Measurements from ENCODE around the gene SOAT2.

Gene SOAT2

DNA sequence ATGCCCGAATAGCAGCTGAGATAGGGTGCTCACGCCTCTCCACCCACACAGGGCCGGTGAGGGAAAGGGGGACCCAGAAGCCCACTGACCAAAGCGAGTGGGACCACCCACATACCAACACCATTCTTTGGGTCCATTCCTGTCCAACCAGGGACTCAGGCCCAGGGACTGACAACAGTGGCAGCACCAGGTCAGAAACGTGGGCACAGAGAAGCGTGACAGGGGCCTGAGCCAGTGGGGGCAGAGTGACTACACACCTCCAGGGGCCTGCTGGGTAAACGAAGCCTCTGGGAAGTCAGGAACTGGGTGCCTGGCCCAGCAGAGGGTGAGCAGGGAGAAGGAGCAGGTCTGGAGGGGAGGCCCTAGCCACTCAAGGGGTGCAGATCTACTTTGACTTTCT lies 37.8 kb upstream of the SOAT2 start:
- DNase-seq, result no peak

DNA sequence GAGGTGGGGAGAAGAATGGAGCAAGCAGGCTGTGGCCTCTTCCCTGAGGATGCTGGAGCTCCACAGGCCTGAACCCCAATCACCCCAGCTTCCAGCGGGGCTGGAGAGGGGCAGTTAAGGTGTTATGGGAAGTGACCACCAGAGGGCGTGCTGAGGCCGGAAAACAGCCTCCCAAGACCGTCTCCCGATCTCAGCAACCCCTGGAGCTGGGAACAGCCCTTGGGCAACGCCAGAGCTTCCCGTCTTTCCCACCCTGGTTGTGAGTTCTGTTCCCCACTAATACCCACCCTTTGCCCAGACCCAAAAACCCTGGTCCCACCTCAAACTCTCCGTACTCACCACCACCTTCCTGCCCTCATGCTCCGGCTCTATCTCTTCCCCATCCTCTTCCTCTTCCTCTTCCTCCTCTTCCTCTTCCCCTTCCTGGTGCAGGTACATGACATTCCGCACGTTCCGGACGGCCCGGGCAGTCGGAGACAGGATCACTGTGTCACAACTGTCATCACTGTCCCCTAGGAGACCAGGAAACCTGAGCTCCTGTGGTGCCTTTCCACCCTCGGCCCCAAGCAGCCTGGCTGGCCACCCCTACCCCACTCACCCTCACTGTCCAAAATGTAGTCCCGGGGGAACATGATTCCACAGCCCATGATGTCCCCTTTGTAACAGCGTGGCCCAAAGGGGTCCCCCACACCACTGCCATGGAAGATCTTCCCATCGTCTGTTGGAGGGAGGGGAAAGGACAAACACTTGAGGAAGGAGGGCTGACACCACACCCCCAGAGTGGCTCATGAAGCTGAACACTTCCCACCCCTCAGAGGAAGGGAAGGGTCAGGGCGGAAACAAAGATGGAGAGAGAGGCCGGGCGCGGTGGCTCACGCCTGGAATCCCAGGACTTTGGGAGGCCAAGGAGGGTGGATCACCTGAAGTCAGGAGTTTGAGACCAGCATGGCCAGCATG lies 37.0 kb upstream of the SOAT2 start:
- peak; percentile 71 for DNase-seq

DNA sequence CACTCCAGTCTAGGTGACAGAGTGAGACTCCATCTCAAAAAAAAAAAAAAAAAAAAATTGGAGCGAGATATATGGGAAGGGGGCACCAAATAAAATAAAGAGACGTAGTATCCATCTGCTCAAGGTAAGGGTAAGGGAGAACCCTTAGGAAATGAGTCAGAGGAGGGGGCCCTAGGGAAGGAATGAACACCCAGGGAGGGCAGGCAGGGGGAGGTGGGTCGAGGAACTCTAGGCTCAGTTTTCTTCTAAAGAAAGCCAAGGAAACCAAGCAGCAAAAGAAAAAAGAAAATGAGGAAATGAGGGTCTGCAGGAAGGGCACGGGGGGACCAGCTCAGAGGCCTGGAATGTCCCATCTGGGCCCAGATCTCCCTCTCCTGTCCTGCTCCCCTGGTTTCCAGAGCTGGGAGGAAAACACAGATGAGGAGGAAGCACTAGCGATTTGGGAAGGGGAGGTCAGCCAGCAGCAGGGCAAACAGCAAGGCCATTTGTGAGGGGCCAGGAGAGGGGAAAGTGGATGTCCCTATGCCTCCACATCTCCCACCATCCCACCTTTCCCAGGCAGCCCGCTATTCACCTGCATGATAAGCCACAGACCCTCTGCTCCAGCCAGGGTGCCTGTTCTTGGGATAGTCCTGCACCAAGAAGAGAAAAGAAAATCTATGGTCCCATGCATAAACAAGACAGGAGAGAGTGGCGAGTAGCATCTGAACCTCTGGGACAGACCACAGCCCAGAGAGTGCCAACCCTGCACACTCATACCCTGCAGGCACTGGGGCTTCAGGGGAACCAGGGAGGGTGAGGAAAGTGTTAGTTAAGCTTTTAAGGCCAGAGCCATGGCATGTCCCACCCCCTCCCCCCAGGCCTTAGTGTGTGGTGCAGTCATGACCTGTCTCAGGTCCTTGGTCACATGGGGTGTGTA lies 36.0 kb upstream of the SOAT2 start:
- no peak for DNase-seq

DNA sequence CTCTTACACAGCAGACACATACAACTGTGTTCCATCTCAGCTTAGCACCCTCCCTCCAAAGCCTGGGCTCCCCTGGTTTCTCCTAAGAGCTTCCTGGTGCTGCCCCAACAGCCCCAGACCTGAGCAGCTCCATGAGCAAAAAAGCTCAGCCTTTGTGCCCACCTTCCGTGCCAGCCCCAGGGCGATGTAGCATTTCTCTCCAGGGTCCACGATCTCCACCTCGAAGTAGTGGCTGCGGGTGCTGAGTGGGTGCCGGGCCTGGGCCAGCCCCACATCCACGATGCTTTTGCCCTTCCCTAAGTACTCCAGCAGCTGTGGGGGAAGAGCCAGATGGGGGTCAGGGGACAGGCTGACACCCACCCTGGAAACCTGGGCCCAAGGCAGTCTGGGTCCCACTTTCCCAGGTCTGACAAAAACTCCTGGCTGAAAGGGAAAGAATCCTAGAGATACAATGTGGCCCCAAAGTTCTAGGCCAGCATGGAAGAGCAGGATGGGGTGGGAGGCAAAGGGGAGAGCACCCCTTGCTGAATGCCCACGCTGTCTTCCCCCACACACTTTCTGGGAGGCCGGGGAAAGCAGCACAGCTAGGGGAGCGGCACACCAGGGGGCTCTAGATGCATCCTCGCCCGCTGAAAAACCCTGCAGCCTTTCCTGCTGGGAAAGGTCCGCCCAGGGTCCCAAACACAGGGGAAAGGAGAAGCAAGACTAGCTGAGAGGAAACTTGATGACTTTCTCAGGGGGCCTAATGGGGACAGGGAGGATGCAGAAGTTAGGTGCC lies 35.1 kb upstream of the SOAT2 start:
- no peak for DNase-seq

DNA sequence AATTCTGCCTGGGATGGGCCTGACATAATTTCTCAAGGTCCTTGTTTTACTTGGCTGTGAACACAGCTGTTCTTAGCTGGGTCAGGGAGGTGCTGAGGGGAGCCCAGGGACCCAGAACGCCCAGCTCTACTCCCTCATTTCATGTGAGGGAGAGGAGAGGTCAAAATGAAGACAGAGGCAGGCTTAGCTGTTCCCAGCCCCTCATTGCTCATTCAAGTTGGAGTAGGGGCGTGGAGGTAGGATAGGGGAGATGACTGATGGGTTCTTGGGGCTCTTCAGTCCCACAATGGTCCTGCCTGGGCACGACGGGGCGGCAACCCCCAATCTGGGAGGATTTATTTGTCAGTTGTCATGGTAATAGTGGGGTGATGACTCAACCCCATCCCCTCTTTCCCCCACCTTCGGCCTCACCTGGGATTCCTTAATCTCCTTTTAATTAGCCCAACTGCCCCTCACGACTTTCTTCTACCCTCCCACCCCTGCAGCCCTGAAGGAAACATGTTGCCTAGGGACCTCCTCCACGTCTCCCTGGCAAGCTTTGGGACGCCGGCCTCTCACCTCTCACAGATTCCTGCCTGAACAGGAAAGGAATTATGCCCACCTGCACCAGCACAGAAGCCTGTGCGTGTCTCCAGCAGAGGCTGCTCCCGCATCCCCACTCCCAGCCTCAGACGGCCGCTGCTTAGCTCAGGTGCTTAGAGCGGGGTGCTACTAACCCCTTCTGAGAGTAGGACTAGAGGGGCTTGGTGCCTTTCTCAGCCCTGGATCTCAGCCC lies 34.3 kb upstream of the SOAT2 start:
- no peak for DNase-seq

DNA sequence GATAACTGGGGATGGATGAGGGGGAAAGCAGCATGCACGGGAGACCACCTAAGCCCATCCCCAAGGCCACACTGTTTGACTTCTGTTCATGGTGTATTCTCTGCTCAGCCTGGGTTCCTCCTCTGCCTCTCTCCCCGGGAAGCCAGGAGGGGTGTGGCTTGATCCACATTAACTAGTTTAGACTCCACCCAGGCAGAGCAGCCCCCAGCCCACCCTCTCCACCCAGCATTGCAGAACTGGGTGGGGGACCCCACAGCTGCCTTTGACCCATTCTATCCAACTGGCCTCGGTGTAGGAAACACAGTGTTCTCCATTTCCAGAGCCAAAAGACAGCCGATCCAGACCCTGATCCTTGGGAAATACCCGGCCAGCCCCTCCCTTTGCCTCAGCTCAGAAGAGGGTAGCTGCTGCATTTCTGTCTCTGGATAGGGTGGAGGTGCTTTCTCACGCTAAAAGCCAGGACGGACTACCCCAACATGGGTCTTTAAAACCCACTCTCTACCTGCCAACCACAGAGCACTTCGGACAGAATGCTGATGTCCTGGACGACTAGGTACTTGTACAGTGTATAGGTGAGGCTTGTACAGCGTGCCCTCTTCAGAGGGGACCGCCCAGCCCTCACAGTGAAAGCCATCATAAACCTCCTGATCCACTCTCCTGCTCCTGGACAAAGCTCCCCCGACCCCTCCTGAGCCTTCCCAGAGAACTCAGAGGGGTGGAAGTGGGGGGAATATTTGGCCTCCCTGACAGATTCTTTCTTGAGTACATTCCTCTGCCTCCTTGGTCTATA lies 33.5 kb upstream of the SOAT2 start:
- DNase-seq, result no peak

DNA sequence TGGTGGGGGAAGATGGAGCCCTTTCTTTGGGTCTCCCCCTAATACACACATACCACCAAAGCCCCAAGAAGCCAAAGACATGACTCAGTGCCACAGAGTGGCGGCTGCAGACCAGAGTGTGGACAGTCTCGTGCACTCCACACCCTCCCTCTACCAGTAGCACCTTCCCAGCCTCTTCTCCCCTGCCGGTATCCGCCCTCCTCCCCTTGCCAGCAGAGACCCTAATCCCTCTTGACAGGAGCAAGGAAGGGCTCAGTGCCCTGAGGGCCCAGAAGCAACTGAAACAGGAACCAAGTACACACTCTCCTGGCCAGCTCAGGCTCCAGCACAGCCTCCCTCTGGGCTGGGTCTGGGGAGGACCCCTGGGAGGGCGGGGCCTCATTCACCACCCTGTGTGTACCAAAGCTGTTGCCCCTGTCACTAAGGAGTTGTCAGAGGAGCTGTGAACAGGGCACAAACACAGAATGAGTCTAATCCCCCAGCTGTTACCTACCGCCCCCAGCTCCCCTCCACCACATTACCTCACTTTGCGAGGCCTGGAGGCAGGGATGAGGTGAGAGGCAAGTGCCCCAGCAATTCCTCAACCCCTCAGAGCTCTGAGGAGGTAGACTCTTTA lies 32.3 kb upstream of the SOAT2 start:
- DNase-seq, result no peak

DNA sequence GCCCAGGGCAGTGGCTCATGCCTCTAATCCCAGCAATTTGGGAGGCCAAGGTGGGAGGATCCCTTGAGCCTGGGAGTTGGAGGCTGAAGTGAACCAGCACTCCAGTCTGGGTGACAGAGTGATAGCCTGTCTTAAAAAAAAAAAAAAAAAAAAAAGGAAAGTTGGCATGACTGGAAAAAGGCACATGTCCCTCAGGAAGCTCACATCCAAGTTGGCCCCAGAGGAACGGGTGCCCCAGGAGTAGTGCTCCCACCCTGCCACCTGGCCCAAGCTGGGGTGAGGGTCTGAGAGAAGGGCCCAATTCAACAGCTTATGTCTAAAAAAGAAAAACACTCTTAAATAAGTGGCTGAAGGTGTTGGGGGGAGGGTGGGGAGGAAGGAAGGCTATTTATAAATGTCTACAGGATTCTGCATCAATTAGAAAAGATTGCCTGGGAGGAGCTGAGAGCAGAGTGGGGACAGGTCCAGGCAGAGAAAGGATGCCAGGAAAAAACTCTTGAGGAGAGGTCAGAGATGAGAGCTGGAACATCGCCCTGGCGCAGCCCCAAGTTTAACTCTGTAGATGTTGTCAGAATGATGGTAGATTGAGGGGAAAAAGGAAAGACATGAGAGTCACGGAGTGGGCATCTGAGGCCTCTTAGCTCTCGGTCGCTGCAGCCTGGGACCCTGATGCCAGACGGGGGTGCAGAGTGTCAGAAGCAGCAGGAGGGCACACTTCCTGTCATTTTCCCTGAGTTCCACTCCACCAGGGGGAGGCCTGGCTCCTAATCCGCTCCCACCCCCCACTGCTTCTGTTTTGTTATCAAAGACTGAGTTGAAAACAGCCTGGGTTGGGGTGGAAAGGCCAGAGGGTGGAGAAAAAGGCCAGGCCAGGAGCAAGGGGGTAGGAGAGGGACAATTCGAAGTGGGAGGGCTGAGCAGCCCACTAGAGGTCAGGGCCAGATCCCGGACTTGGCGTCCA lies 31.4 kb upstream of the SOAT2 start:
- DNase-seq, result no peak

DNA sequence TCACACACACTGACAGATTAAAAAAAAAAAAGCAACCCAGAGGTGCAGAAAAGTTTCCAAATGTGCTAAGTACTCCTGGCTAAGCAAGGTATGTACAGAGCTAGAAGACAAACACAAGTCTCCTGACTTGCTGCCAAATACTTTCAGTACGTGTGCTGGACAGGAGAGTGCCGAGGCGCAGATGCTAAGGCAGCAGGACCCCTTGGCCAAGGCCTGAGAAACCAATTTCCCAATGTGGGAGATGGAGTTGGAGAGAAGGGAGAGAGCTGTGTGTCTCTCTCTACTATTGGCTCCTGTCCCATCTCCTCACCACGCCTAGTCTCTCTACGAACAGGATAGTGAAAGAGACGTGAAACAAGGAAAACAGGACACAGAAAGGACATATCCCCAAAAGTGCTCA lies 29.4 kb upstream of the SOAT2 start:
- DNase-seq, result no peak

DNA sequence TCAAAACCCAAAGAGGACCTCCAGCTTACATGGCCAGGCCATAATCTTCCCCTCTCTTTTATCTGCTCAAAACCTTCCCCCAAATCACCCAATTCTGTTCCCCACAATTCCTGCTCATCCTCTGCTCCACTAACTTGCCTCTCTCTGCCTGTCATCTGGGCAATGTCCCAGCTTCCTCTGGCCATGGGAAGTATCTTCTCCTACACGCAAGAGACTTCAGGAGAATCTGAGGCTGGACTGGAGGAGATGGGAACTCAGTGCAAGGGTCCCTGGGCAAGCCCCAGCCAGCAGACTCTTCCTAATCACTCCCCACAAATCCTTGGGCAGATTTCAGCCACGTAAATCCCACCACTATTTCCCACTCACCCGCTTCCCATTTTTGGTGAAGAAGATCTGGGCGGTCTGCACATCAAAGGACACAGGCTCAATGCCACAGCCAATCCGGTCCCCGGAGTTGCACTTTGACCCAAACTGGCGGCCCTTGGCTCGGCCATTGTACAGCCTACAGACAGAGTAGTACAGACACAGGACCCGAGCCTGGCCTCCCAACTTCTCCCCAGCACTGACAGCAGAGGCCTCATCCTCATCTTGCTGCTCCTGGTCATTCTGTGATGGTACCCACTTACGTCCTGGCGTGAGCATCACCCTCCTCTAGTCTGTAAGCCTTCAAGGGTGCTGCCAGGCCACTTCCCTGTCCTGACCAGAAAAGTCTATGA lies 28.8 kb upstream of the SOAT2 start:
- no peak for DNase-seq

DNA sequence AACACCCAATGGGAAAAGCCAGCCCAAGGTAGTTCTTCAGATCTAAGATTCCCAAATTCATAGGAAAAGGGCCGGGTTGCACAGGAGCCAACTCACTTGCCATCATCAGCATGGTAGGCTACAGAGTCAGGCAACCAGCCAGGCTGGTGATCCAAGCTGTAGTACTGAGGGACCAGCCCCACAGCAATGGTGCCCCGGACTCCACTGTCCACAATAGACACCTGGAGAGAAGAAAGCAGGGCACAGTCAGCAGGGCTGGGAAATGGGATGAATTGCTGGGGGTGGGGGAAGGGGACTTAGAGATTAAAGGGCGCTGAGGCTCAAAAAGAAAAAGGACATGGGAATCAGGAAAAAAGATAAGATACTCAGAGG lies 28.3 kb upstream of the SOAT2 start:
- DNase-seq, result no peak

DNA sequence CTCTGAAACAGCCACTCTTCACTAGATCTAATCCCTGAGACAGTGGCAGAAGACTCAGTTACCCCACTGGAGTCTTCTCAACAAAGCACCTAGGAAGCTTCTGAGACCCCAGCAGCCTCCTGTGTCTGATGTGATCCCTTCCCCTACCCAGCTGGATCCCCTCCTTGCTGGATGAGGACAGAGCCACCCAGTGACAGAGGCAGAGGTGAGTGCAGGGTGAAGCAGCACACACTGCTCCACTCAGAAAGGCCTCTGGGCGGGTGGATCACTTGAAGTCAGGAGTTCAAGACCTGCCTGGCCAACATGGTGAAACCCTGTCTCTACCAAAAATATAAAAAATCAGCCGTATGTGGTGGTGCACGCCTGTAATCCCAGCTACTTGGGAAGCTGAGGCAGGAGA lies 26.8 kb upstream of the SOAT2 start:
- DNase-seq, result no peak

DNA sequence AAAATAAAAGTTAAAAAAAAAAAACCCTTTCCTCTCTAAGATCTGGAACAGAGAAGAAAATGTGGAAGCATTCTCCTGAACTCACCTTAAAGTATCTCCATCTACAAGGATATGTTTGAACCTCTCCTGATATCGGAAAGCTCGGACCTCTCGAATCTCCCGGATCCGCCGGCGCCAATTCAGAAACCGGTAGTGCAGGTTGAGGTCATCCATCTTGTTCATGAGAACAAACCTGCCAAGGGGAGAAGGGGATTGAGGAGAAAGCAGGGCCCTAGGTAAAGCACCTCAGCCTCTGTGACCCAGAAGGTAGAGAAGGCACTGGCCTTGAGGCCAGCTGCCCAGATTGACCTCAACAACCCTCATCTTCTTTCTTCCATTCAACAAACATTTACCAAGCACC lies 26.3 kb upstream of the SOAT2 start:
- DNase-seq, result no peak

DNA sequence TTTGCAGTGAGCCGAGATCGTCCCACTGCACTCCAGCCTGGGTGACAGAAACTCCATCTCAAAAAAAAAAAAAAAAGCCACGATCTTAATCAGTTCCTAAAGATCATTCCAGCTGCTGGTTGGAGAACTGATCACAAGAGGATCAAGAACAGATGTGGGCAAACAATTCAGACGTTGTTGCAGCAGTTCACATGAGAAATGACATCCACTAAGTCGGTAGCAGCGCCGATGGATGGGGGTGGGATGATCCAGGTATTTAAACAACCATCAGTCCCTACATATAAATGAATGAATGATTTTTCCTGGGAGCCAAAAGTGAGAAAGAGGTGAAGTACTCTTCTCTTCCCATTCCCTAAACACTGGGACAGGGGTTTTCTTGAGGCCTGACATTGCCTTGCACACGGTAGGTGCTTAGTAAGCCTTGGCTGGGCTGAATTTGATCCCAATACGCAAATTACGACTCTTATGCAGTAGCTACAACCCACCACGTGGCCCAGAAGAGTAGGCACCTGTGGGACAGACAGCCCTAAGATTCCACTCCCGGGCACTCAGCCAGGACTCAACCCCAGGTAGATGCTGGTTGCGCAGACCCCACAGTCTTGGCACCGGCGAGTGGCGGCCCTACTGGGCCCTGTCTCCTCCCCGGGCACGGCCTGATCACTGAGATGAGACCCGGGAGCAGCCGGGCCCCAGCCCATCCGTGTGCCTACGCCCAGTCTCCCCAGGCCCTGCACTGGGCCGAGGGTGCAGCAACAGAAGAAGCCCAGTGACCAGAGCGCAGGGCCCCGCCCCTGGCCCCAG lies 24.7 kb upstream of the SOAT2 start:
- DNase-seq, result no peak

DNA sequence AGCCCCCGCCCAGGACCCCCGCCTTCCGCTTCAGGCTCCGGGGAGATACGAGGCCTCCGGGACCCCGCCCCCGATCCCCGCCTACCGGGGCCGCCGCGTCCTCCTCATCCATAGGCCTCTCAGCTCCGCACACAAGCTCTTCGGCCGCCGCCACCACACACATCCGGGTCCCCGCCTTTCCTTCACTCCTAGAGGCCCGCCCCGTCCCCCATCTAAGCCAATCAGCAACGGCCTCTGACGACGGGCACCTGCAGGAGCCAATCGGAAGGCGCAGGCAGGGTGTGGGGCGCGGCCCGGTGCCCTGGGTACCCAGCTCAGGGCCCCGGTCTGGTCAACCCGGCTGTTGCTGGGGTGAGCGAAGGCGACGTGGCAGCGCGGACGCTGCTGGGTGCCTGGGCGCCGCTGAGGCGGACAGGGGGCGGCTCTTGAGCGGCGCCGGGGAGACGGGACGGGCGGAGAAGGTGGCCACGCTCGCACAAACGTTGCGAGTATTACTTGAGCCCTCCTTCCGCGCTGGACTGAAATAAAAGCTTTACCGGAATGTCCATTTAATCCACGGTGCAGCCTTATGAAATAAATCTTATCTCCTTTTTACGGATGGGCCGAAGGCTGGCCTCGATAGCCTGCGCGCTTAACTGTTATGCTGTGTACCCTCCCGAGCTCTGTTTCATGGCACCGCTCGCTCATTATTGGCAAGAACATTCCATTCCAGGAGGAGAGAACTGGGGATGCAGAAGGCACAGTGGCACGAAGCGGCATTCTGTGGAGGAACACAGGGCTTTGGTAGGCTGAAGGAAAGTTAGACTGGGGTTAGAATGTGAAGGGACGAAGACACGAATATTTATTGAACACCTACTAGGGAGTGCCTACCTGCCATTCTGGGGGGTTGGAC lies 23.8 kb upstream of the SOAT2 start, which contains the start of gene SPRYD3:
SPRYD3 (minus strand) TSS at position 165 of the 892 bp plus-strand sequence; CDS start at position 108, 57 bp downstream.
- peak; percentile 98 for DNase-seq

DNA sequence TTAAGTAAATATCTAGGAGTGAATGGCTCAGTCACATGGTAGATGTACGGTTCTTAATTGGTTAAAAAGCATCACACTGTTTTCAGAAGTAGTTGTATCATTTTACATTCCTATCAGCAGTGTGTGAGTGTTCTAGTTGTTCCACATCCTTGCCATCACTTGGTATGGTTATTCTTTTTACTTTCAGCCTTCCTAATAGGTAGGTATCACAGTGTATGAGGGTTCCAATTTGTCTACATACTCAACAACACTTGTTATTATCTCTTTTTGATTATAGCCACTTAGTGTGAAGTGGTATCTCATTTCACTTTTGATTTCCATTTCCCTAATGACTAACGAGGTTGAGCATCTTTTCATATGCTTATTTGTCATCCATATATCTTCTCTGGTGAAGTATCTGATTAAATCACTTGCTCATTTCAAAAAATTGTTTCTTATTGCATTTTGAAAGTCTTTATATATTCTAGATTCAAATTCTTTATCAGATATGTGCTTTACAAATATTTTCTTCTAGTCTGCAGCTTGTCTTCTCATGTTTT lies 20.6 kb upstream of the SOAT2 start:
- no peak for DNase-seq

DNA sequence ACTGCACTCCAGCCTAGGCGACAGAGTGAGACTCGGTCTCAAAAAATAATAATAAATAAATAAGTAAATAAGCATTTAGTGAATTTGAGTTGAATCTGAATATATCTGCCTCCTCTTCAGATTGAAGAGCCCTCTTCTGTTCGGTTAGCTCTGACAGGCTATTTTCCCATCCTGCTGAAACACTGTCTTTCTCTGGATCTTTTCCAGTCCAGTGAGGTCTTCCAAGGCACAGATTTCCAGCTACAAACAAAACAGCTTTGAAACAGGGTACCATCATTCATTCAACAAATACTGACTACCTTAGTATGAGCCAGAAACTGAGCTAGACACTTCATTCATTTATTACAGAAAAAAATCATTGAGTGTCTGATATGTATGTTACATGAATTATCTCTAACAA lies 16.9 kb upstream of the SOAT2 start:
- no peak for DNase-seq
